ENCODE measurements around the gene SH3BP5.
A peak's percentile ranks its signal among the peaks of the same experiment; 100 is the strongest.

The SH3BP5 gene

DNA sequence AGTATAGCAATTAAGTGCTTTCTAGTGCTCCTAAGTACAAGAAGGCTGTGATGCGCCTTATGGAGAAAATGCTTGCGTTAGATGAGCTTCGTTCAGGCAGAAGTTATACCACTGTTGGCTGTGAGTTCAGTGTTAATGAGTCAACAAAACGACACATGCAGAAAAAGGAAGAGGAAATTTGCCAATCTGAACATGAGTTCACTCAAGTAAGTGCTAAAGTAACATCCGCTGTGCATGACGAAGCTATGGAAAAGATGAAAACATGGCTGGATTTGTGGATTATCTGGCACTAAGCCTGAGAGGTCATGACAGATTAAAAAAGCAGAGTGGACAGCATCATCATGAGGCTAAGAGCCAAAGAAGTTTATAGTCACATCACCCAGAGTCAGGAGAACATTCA is 36.9 kb downstream of the SH3BP5 start:
- no peak for DNase-seq

DNA sequence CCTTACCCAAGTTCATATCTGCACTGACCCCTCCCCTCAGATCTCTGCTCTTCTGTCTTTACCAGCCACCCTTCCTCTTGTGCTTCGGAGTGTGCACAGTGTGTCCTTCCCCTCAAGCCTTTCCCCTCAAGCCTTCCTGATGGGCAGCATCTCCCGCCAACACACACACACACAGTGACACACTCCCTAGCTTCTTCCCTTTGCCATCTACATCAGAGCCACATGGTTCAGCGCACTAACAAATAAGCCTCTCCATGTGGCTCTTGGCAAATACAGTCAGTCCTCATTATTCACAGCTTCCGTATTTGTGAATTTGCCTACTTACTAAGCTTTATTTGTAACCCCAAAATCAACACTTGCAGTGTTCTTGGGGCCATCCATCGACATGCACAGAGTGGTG is 37.5 kb downstream of the SH3BP5 start:
- no peak for DNase-seq

DNA sequence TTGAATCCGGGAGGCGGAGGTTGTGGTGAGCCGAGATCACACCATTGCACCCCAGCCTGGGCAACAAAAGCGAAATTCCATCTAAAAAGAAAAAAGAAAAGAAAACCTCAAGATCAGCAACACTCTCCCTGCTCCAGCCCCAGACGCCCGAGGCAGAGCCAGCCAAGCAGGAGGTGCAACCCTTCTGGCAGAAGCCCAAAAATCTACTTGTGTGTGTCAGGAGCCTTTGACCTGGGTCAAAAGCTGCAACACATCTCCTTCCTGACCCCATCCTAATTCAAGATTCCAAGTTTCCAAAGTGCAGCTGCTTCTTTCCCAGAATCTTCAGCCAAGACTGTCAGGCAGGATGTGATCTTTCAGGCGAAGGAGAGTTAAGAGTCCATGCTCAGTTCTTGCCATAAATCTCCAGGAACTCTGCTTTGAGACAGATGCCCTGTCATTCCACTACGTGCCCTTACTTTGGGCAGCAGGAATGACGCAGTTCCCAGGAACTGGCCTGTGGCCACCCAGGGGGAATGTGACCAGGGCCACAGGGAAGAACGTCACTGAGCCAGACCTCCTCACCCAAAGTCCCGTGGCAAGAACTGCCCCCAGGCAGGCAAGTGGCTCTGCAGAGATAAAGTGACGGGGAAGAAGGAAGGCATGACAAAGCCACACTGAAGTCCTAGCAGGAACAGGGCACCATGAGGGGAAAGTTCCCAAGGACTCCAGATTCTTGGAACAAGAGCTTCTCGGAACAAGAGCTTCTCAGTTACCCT is 39.4 kb downstream of the SH3BP5 start:
- DNase-seq: no peak

GRCh38 chr3:15291589-15292541 is 40.5 kb downstream of the SH3BP5 start:
- DNase-seq: peak; percentile 36 to 41

- DNase-seq: no peak
Measured at GRCh38 chr3:15290736-15291135, 41.6 kb downstream of the SH3BP5 start.

- no peak for DNase-seq
Measured at GRCh38 chr3:15289661-15290060, 42.7 kb downstream of the SH3BP5 start.

GRCh38 chr3:15288331-15289035 is 43.9 kb downstream of the SH3BP5 start:
- no peak for DNase-seq

- no peak for DNase-seq
Measured at GRCh38 chr3:15287565-15288330, 44.6 kb downstream of the SH3BP5 start.

DNA sequence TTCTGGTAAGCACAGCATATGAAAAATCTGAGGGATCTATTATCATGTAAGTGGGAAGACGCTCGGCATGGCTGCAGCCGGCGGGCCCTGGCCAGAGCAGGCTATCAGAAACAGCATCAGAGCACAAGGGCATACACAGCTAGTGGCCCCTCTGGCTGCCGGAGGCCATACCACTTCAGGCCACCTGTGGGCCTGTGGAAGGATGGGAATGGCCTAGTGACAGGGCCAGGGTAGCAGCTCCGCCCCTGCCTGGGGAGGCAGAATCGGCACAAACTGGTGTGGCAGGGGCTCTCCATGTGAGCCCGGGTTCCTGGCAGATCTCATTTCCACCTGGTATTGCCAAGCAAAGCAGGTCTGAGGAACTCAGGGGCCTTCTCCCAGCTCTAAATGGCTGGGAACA is 46.4 kb downstream of the SH3BP5 start:
- no peak for DNase-seq

DNA sequence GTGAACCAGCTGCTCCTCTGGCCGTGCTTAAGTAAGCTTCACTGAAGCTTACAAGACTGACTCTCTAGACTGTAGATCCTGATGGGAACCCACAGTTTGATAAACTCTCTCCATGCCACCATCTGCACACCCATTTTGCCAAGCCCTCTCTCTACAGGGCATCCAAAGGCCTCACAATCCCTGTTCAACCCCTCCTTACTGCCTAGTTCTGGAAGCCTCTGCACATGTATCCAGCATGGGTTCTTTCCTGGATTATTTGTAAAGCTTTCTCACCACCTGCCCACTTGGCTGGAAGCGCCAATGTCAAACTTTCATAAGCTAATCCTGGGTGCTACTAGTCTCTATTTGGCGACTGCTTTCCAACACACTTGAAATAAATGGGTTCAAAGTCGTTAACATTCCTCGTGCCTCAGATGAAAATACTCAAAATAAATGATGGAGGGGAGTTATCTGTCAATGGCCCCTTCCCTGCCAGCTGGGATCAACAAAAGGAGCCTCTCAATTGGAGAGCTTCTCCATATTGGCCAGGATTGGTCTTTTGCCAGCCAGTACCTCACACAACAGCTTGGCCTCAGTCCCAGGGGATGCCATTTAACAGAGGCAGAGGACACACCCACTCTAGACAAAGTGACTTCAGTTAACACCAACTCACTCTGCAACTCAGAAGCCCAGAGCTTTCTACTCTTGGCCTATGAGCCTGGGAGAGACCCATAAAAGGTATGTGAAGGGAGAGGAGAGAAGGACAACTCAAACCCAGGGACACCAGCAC is 48.1 kb downstream of the SH3BP5 start:
- DNase-seq: no peak

DNA sequence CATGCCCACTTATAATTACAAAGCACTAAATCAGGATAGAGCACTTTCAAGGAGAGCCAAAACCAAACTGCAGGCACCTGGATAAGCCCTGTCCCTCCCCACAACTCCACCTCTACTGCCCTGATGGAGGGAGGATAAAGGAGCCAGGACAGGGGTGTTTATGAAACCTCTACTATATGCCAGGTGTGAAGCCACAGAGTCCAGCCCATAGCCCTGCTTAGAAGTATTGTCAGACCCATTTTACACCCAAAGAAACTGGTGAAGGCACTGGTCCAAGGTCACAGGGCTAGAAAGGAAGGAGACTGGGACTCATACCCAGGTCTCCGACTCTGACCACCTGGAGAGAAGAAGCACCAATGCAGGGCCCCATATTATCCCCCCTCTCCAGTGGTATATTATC is 48.7 kb downstream of the SH3BP5 start:
- DNase-seq: no peak

DNA sequence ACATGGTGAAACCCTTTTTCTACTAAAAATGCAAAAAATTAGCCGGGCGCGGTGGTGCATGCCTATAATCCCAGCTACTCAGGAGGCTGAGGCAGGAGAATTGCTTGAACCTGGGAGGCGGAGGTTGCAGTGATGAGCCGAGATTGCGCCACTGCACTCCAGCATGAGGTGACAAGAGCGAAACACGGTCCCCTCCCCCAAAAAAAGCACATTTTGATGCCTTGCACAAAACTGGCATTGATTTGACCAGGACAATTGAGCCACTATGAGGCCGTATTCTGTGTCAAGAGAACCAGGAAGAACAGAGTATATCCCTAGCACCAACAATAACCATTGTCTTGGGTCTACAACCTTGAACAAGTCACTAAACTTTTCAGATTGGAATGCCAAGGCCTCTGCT is 50.6 kb downstream of the SH3BP5 start:
- DNase-seq: no peak

- DNase-seq: no peak
Measured at GRCh38 chr3:15280853-15281532, 51.4 kb downstream of the SH3BP5 start.

GRCh38 chr3:15279671-15280402 is 52.5 kb downstream of the SH3BP5 start:
- no peak for DNase-seq

GRCh38 chr3:15279205-15279604 is 53.2 kb downstream of the SH3BP5 start:
- no peak for DNase-seq

GRCh38 chr3:15277861-15278500 is 54.4 kb downstream of the SH3BP5 start:
- no peak for DNase-seq

- DNase-seq: no peak
Measured at GRCh38 chr3:15276028-15276724, 56.2 kb downstream of the SH3BP5 start.

- no peak for DNase-seq
Measured at GRCh38 chr3:15273227-15273626, 59.2 kb downstream of the SH3BP5 start.
